GM20431 (cell line): ENCODE measurements around the gene PPP5C.
"Not testable (repeated sequence)": the region's sequence is repeated elsewhere in the genome, so short reads cannot be mapped to it uniquely, and the experiment has no call there.

Experiments
- in situ Hi-C: fragments of 300-500 bp; cut with MseI, MboI; formaldehyde crosslinking; loops from one replicate; pipeline ENCODE4 v1.15.0; 2020; ENCODE audit warnings: low sequenced_read_pairs; ENCODE audit not compliant: unreplicated experiment

PPP5C gene

GRCh38 chr19:46357846-46358583, 11.1 kb downstream of the PPP5C start:
- in situ Hi-C loops, result no loop called here

- in situ Hi-C loops, result no loop called here
Observed at GRCh38 chr19:46361915-46362314, 15.0 kb downstream of the PPP5C start.

GRCh38 chr19:46364359-46364758, 17.5 kb downstream of the PPP5C start:
- in situ Hi-C loops, result no loop called here

- in situ Hi-C loops, result no loop called here
Observed at GRCh38 chr19:46365561-46365960, 18.7 kb downstream of the PPP5C start.

- in situ Hi-C loops, result no loop called here
Observed at GRCh38 chr19:46366620-46367292, 19.9 kb downstream of the PPP5C start.

GRCh38 chr19:46367426-46367825, 20.5 kb downstream of the PPP5C start:
- in situ Hi-C loops, result no loop called here

- in situ Hi-C loops, result no loop called here
Observed at GRCh38 chr19:46368116-46368515, 21.2 kb downstream of the PPP5C start.

- in situ Hi-C loops, result no loop called here
Observed at GRCh38 chr19:46369817-46370216, 22.9 kb downstream of the PPP5C start.

- in situ Hi-C loops, result no loop called here
Observed at GRCh38 chr19:46371371-46371901, 24.5 kb downstream of the PPP5C start.

- in situ Hi-C loops, result no loop called here
Observed at GRCh38 chr19:46372901-46373490, 26.1 kb downstream of the PPP5C start.

- in situ Hi-C loops, result no loop called here
Observed at GRCh38 chr19:46373491-46374359, 26.8 kb downstream of the PPP5C start.

GRCh38 chr19:46374536-46375475, 27.9 kb downstream of the PPP5C start:
- in situ Hi-C loops, result no loop called here

- in situ Hi-C loops, result not testable (repeated sequence)
Observed at GRCh38 chr19:46375476-46376067, 28.7 kb downstream of the PPP5C start.

- in situ Hi-C loops, result no loop called here
Observed at GRCh38 chr19:46376241-46377153, 29.6 kb downstream of the PPP5C start.

- in situ Hi-C loops, result no loop called here
Observed at GRCh38 chr19:46378268-46378667, 31.4 kb downstream of the PPP5C start.

GRCh38 chr19:46380690-46381089, 33.8 kb downstream of the PPP5C start:
- in situ Hi-C loops, result no loop called here

- in situ Hi-C loops, result no loop called here
Observed at GRCh38 chr19:46381346-46381745, 34.5 kb downstream of the PPP5C start.
